Keratinocyte (primary cell): ENCODE measurements around the gene DSTYK.

Experiments used
- EZH2 ChIP-seq: IDR thresholded peaks from one replicate; pipeline ENCODE4 v1.6.1; 2012; ENCODE audit warnings: inconsistent platforms, mild to moderate bottlenecking, low read length, moderate library complexity
- TF ChIP-seq, protein P1 (sequence below), 3 experiments: IDR thresholded peaks in 1 of 3; conservative IDR thresholded peaks in 1 of 3; optimal IDR thresholded peaks in 1 of 3; 2 replicates in 2 of 3; 3 replicates in 1 of 3; pipeline versions ENCODE3 to v1.5.1; 2011; ENCODE audit warnings: low read length in 3 of 3, mild to moderate bottlenecking in 3 of 3, moderate library complexity in 2 of 3, control low read depth in 1 of 3, inconsistent platforms in 1 of 3; ENCODE audit not compliant: insufficient read depth in 2 of 3; ENCODE audit errors: extremely low read depth in 1 of 3

GRCh38 chr1:205133287-205133686 lies 78.2 kb downstream of the DSTYK start:
- TF ChIP-seq, protein P1, sequence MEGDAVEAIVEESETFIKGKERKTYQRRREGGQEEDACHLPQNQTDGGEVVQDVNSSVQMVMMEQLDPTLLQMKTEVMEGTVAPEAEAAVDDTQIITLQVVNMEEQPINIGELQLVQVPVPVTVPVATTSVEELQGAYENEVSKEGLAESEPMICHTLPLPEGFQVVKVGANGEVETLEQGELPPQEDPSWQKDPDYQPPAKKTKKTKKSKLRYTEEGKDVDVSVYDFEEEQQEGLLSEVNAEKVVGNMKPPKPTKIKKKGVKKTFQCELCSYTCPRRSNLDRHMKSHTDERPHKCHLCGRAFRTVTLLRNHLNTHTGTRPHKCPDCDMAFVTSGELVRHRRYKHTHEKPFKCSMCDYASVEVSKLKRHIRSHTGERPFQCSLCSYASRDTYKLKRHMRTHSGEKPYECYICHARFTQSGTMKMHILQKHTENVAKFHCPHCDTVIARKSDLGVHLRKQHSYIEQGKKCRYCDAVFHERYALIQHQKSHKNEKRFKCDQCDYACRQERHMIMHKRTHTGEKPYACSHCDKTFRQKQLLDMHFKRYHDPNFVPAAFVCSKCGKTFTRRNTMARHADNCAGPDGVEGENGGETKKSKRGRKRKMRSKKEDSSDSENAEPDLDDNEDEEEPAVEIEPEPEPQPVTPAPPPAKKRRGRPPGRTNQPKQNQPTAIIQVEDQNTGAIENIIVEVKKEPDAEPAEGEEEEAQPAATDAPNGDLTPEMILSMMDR (optimal IDR thresholded peaks at IDR 0.05 in 1 of 3, IDR thresholded peaks at IDR 0.05 in 1 of 3, conservative IDR thresholded peaks at IDR 0.05 in 1 of 3; ENCODE audit: extremely low read depth in 1 of 3, insufficient read depth in 2 of 3, low read length in 3 of 3): no peak
- no peak for TF ChIP-seq EZH2
